A549 (cell line): ENCODE measurements around the gene ZFPM1.

Experiments
- MAFK ChIP-seq: fragments of 450-650 bp; IDR thresholded peaks from 2 replicates; pipeline ENCODE4 v1.6.1; 2014; ENCODE audit not compliant: partially characterized antibody
- MAX ChIP-seq: IDR thresholded peaks from 2 replicates; pipeline ENCODE4 v1.6.1; 2012
- RFX5 ChIP-seq: fragments of 450-650 bp; IDR thresholded peaks from 2 replicates; pipeline ENCODE4 v1.7.1; 2014; ENCODE audit warnings: antibody characterized with exemption, mild to moderate bottlenecking, moderate library complexity
- ZSCAN20 ChIP-seq: fragments of 250-450 bp; sonication (Bioruptor Pico); IDR thresholded peaks from 2 replicates; pipeline ENCODE4 v1.8.0; 2022; ENCODE audit warnings: mild to moderate bottlenecking, moderate library complexity
- TF ChIP-seq, protein P1 (sequence below): fragments of >200 bp; sonication (Bioruptor Twin); formaldehyde crosslinking; IDR thresholded peaks from 3 replicates; pipeline ENCODE4 v1.5.1; 2016

DNA sequence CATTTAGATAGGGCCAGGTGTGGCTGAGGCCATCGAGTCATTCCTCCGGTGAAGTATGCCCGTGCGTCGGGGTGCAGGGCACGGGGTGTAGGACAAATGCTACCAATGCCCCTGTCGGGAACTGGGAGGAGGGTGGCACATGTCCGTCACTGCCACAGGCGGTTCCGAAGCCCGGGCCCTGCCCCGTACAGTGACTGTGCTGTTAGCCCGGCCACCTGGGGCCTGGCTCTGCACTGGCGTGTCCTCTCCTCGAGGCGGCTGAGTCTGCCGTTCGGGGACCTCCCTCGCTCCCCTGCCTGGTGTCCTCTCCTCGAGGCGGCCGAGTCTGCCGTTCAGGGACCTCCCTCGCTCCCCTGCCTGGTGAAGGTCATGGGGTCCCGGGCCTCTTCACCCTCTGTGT, 7.0 kb upstream of the ZFPM1 start:
- TF ChIP-seq MAFK (no peak), RFX5 (no peak), MAX (no peak), ZSCAN20 (CRISPR knock-in tag) (no peak)
- TF ChIP-seq, protein P1, sequence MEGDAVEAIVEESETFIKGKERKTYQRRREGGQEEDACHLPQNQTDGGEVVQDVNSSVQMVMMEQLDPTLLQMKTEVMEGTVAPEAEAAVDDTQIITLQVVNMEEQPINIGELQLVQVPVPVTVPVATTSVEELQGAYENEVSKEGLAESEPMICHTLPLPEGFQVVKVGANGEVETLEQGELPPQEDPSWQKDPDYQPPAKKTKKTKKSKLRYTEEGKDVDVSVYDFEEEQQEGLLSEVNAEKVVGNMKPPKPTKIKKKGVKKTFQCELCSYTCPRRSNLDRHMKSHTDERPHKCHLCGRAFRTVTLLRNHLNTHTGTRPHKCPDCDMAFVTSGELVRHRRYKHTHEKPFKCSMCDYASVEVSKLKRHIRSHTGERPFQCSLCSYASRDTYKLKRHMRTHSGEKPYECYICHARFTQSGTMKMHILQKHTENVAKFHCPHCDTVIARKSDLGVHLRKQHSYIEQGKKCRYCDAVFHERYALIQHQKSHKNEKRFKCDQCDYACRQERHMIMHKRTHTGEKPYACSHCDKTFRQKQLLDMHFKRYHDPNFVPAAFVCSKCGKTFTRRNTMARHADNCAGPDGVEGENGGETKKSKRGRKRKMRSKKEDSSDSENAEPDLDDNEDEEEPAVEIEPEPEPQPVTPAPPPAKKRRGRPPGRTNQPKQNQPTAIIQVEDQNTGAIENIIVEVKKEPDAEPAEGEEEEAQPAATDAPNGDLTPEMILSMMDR = no peak
